ENCODE measurements around the gene FEM1B.

- no peak for TF ChIP-seq CTCF (IDR thresholded peaks at IDR 0.05; ENCODE audit: low read length)
- TF ChIP-seq EZH2 (IDR thresholded peaks at IDR 0.05; ENCODE audit: borderline replicate concordance, low read length), result no peak
Observed at GRCh38 chr15:68328964-68329363, 51.4 kb downstream of the FEM1B start.

All from OCI-LY1 (cell line).